Measurements from ENCODE around the gene MRO. TPM values are rescaled to one million over a fixed set of nuclear protein-coding genes. Genes with fewer than 3 reads are reported as not detected.

The MRO gene
- total RNA-seq, 1 experiment from 2014 or later = 0.32 TPM

DNA sequence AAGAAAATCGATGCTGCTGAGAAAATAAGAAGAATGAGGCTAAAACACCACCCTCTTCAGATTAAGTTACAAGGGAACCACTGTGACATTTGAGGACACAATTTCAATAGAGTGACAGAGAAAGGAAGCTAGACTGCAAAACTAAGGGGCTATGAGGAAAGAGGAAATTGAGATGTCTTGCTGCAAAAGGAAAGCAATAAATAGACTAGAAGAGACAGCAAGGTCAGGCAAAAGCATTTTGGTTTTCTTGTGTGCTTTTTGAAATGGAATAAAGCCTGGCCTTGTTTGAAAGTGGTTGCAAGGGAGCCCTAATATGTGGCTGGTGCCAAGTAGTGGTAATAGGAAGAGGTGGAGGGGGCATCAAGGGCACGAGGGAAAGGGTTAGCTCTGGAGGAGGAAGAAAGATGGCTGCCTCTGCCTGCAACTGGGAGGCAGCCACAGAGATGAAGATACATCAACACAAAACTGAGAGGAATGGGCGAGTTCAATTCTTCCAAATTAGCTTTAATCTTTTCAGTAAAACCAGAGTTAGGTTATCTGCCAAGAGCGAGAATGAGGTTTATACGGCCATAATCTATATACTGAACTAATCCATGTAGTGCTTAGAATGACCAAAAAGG, 1.2 kb upstream of the MRO start:
- no peak overlapping the region for H3K27ac ChIP-seq (ENCODE audit: low read depth, low read length, poor library complexity, severe bottlenecking)
- ChIA-PET POLR2A (ENCODE audit: low non-redundant PET) (no interaction called here), CTCF (no interaction called here)
- H3K27me3 ChIP-seq (replicated peaks; ENCODE audit: insufficient read depth, low read depth, low read length, poor library complexity) = no peaks in the 10 kb centered on the region
- BruUV-seq (replicated peaks) = no TSS peak
- H3K4me1 ChIP-seq (ENCODE audit: insufficient read depth, low read length, poor library complexity, severe bottlenecking) = peaks cover 20% of the 10 kb centered on the region
- intact Hi-C loops (cut with micrococcal nuclease; ENCODE audit: unreplicated experiment) = loop anchor here (2.0 to 10.0 kb wide), 3 partner anchors 216 to 284 kb away; no protein-coding TSS in a partner anchor
- H3K36me3 ChIP-seq (ENCODE audit: insufficient read depth, low read length, poor library complexity, severe bottlenecking) = no peaks in the 10 kb centered on the region
- H3K9me3 ChIP-seq (ENCODE audit: low read depth, low read length, poor library complexity, severe bottlenecking) = no peaks in the 10 kb centered on the region
- H3K4me3 ChIP-seq (ENCODE audit: low read depth, low read length, poor library complexity, severe bottlenecking) = no peak overlapping the region
- no peak for DNase-seq (ENCODE audit: low spot score)
- TF ChIP-seq EZH2 (IDR thresholded peaks at IDR 0.05; ENCODE audit: borderline replicate concordance, low read depth, low read length, poor library complexity, severe bottlenecking) = no peak
- TF ChIP-seq, protein P1, sequence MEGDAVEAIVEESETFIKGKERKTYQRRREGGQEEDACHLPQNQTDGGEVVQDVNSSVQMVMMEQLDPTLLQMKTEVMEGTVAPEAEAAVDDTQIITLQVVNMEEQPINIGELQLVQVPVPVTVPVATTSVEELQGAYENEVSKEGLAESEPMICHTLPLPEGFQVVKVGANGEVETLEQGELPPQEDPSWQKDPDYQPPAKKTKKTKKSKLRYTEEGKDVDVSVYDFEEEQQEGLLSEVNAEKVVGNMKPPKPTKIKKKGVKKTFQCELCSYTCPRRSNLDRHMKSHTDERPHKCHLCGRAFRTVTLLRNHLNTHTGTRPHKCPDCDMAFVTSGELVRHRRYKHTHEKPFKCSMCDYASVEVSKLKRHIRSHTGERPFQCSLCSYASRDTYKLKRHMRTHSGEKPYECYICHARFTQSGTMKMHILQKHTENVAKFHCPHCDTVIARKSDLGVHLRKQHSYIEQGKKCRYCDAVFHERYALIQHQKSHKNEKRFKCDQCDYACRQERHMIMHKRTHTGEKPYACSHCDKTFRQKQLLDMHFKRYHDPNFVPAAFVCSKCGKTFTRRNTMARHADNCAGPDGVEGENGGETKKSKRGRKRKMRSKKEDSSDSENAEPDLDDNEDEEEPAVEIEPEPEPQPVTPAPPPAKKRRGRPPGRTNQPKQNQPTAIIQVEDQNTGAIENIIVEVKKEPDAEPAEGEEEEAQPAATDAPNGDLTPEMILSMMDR (conservative IDR thresholded peaks at IDR 0.05; ENCODE audit: low read depth, low read length) = no peak

DNA sequence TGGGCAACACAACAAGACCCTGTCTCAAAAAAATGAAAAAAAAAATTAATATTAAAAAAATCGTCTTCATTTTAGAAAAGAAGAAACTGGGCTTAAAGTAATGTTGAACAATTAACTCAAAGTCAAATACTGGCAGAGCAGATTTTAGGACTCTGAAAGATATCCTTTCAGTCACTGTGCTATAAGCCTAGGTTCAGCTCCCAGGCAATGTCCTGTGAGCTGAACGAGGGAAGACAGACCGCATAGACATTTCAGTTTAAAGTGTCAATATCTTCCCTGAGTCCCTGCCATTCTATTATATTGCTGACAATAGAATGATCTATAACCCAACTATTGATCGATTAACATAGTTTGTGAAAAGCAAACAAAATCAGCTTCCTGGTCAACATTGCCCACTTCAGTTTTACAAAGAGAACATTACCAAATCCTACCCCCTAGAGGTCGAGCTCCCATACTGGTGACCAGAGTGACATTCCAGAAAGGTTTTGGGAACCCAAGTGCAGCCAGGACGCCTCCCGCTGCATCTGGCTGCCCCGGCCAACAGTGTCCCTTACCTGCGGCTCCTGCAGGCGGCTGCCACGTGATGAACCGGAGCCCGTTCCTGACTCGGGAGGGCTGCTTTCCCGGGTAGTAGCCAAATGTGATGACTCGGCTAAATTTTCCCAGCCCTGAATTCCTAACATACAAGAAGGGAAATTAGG, 639 bp downstream of the MRO start:
- BruUV-seq (replicated peaks) = no TSS peak
- Histone ChIP-seq H3K9me3 (ENCODE audit: low read depth, low read length, poor library complexity, severe bottlenecking) (no peaks in the 10 kb centered on the region), H3K4me1 (ENCODE audit: insufficient read depth, low read length, poor library complexity, severe bottlenecking) (peaks cover 20% of the 10 kb centered on the region), H3K36me3 (ENCODE audit: insufficient read depth, low read length, poor library complexity, severe bottlenecking) (no peaks in the 10 kb centered on the region), H3K4me3 (ENCODE audit: low read depth, low read length, poor library complexity, severe bottlenecking) (peak overlapping the region; percentile 36), H3K27me3 (replicated peaks; ENCODE audit: insufficient read depth, low read depth, low read length, poor library complexity) (no peaks in the 10 kb centered on the region), H3K27ac (ENCODE audit: low read depth, low read length, poor library complexity, severe bottlenecking) (no peak overlapping the region)
- TF ChIP-seq EZH2 (IDR thresholded peaks at IDR 0.05; ENCODE audit: borderline replicate concordance, low read depth, low read length, poor library complexity, severe bottlenecking) = no peak
- TF ChIP-seq, protein P1 (conservative IDR thresholded peaks at IDR 0.05; ENCODE audit: low read depth, low read length) = no peak
- no peak for DNase-seq (ENCODE audit: low spot score)
- intact Hi-C loops (cut with micrococcal nuclease; ENCODE audit: unreplicated experiment) = no loop called here
- CTCF ChIA-PET = interaction anchor here (0.6 kb wide), 2 partner anchors 211 to 417 kb away, joined by 4 to 5 read pairs; partner anchors contain the start of gene SMAD4
- POLR2A ChIA-PET (ENCODE audit: low non-redundant PET) = interaction anchor here (0.6 kb wide), 1 partner anchor 440 kb away, joined by 3 read pairs; no protein-coding TSS in a partner anchor

DNA sequence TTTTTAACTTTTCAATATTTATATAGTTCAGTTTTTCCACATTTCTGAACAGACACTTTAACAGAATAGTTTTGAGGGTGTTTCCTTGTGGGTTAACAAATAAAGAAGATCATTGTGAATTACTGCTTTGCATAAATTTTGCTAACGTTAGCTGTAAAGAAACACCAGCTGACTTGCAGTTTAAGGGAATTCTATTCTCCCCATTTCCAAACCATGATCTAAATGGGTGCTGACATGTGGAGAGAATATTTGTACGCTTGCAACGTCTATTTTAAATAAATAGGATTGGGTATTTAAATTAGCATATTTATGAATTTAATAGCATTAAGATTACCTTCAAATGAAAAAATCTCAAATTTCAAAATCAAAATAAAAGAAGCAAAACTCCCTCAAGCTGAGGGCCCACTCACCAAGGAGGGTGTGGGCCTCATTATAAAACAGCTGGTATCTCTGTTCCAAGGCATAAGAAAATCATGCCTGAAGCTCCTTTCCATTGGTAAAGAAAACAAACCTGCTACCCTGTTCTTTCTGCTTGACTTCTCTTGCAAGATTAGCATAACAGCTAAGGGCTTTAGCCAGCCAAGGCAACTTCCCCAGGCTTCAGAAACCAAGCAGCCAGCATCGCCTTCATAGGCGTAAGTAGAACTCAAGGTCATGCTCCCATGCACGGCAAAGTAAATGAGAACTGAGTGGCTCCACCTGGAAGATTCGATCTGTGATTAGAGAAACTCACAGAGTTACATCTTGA, 3.2 kb downstream of the MRO start:
- Histone ChIP-seq H3K27me3 (replicated peaks; ENCODE audit: insufficient read depth, low read depth, low read length, poor library complexity) (no peaks in the 10 kb centered on the region), H3K36me3 (ENCODE audit: insufficient read depth, low read length, poor library complexity, severe bottlenecking) (no peaks in the 10 kb centered on the region), H3K4me3 (ENCODE audit: low read depth, low read length, poor library complexity, severe bottlenecking) (no peak overlapping the region), H3K4me1 (ENCODE audit: insufficient read depth, low read length, poor library complexity, severe bottlenecking) (peaks cover 20% of the 10 kb centered on the region), H3K9me3 (ENCODE audit: low read depth, low read length, poor library complexity, severe bottlenecking) (no peaks in the 10 kb centered on the region), H3K27ac (ENCODE audit: low read depth, low read length, poor library complexity, severe bottlenecking) (no peak overlapping the region)
- ChIA-PET CTCF (interaction anchor here (0.5 kb wide), 1 partner anchor 11 kb away, joined by 4 read pairs; no protein-coding TSS in a partner anchor), POLR2A (ENCODE audit: low non-redundant PET) (no interaction called here)
- no peak for DNase-seq (ENCODE audit: low spot score)
- TF ChIP-seq, protein P1 (conservative IDR thresholded peaks at IDR 0.05; ENCODE audit: low read depth, low read length) = no peak
- TF ChIP-seq EZH2 (IDR thresholded peaks at IDR 0.05; ENCODE audit: borderline replicate concordance, low read depth, low read length, poor library complexity, severe bottlenecking) = no peak
- BruUV-seq (replicated peaks) = no TSS peak
- intact Hi-C loops (cut with micrococcal nuclease; ENCODE audit: unreplicated experiment) = no loop called here
